ENCODE measurements around the gene LENEP.

GRCh38 chr1:154994269-154994587 lies 842 bp downstream of the LENEP start:
- TF ChIP-seq CTCF (IDR thresholded peaks at IDR 0.05) (no peak), POLR2AphosphoS5 (IDR thresholded peaks at IDR 0.05) (no peak), POLR2A (IDR thresholded peaks at IDR 0.05) (no peak)
